HG03460 (cell line): ENCODE measurements around the gene SLC25A21.

Experiments used
- ATAC-seq: cut with Tn5 transposase; IDR thresholded peaks from one replicate; pipeline ENCODE4 v1.9.1; 2021; ENCODE audit not compliant: unreplicated experiment

SLC25A21 gene

DNA sequence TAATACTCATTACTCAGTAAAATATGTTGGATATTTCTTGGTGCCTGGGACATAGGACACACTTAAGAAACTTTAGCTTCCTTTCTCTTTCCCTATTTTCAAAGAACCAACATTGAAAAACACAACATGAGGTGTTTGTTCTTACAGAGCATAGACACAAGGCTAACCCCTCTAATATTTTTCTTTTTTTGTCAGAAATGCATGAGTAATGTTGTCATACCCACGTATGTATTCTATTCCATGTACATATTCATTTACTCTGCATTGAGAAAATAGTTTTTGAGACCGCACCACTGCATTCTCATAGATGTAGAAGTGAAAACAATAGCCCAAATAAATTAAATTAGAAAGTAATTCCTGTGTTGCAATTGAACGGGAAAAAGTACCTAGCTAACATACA lies 497.7 kb downstream of the SLC25A21 start:
- ATAC-seq, result no peak

- ATAC-seq, result no peak
Observed at GRCh38 chr14:36672095-36672494, 500.3 kb downstream of the SLC25A21 start.

DNA sequence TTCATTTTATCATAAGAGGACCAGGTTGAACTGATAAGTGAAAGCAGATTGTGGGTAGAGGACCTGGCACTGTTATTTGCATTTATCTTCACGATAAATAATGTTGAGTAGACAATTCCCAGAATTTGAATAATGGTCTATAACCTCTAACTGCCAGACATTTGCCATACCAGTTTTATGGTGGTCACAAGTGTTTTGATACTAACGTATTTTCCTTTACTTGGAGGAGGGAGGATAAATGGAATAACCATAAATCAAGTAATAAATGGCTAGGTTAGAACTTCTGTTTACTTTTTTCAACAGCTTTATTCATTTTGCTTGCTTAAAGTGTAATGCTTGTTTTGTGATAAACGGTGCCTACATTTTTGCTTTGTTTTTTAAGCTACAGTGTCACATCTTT lies 501.3 kb downstream of the SLC25A21 start:
- ATAC-seq, result no peak

DNA sequence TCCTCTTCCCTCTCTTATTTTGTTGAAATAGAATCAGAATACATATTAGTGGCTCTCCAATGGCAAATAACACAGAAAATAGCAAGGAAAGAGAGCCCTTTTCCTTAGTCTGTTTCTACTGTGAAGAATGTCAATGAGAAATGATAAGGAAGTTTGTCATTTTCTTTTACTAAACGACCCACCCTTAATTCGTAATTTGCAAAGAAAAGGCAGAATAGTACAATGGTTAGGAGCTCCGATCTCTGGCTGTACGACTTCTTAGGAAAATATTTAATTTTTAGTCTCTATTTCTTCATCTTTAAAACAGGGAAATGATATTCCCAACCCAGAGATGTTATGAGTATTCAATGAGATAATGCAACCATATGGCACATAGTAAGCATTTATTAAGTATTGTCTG lies 504.7 kb downstream of the SLC25A21 start:
- no peak for ATAC-seq

- no peak for ATAC-seq
Observed at GRCh38 chr14:36666416-36667206, 505.8 kb downstream of the SLC25A21 start.

DNA sequence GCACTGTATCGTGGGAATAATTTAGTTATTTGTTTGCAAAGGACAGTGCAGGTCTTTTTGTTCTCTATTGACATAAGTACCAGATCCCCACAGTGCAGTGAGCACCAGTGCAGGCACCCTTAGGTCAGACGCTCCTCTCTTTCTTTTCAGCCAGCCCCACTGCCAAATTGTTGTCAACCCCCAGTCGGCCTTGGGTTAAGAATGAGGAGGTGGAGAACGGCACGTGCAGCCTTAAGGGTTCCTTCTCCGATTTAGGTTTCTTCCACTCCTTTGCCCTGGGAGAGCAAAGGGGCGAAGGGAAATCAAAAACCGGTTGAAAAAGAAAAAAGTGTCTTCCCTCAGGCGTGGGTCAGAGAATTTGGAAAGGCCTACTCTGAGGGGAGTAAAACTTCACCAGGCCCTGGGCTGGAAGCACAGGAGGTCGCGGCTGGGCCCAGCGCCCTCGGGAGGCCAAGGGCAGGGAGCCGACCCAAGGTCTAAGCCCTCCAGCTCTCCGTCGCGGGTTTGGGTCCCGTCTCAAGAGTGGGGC lies 506.5 kb downstream of the SLC25A21 start:
- no peak for ATAC-seq

DNA sequence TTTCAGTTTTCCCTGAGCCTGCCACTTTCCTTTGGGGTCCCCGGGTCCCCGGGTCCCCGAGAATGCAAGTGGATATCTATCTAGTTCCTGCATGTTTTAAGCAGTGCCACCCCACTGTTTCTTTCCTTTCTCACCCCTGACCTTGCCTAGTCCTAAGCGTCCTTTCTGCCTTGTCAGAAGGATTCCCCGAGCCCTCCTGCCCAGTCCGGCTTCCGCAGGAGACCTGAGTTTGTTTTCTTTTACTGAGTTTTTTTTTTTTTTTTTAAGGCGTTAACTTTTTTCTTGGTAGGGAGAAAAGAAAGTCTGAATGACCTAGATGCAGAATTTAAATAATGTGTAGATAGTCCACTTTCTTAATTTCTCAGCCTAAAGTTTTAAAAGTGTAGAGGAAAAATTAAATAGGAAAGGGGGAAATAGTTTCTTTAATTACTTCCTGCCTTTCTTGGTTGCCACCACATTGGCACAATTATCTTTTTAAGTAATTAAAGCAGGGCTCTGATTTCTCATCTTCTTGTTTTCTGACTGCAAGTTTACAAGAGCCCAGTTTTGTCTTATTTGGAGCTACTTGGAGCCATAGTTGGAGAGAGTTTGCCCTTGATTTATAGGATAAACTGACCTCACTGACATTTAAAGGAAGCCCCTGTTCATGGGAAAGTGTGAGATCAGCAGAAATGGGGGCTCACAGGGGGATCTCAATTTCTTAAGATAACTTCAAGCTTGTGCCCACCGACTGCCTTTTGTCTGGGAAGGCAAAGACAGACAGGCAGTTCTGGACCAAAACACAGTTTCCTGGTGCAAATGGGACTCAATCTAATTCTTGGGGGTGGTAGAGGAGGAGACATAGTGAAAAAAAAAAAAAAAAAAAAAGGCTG lies 507.8 kb downstream of the SLC25A21 start:
- no peak for ATAC-seq

DNA sequence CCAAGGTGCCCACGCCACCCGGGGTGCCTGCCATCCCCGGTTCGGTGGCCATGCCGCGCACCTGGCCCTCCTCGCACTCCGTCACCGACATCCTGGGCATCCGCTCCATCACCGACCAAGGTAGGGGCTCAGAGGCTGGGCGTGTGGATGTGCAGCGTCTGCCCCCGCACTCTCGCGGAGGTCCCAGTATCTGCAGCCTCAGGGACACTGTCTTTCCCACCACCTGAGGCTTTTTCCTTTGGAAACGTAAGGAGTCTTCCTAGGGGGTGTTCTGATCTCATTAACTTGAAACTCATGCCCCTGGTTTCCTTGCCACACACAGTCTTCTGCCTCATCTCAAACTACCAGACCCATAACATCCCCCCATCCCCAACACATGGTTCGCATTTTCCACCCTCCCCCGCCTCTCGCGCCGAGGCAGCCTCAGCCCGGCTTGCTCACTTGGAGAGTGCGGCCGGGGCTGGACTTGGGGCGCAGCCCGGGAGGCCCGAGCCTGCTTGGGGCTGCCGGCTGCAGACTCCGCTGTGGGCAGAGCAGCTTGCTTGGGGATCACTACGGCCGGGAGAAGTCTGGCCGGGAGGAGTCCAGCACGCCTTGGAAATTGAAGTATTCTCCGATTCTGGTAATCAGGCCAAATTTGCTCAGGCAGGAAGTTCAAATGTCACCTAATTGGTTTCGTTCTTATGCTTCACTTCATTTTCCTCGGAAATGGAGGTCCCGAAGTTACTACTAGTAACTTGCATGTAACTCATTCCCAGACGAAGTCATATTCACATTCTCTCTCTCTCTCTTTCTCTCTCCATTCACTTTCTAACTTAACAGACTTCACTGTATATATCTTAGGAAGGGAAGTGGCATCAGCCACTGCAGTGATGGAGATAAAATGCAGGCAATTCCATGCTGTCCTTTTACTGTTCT lies 508.7 kb downstream of the SLC25A21 start:
- no peak for ATAC-seq

DNA sequence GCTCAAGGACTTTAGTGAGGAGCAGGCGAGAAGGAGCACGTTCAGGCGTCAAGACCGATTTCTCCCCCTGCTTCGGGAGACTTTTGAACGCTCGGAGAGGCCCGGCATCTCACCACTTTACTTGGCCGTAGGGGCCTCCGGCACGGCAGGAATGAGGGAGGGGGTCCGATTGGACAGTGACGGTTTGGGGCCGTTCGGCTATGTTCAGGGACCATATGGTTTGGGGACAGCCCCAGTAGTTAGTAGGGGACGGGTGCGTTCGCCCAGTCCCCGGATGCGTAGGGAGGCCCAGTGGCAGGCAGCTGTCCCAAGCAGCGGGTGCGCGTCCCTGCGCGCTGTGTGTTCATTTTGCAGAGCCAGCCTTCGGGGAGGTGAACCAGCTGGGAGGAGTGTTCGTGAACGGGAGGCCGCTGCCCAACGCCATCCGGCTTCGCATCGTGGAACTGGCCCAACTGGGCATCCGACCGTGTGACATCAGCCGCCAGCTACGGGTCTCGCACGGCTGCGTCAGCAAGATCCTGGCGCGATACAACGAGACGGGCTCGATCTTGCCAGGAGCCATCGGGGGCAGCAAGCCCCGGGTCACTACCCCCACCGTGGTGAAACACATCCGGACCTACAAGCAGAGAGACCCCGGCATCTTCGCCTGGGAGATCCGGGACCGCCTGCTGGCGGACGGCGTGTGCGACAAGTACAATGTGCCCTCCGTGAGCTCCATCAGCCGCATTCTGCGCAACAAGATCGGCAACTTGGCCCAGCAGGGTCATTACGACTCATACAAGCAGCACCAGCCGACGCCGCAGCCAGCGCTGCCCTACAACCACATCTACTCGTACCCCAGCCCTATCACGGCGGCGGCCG lies 509.6 kb downstream of the SLC25A21 start:
- no peak for ATAC-seq

GRCh38 chr14:36662258-36662542 lies 510.2 kb downstream of the SLC25A21 start:
- no peak for ATAC-seq

DNA sequence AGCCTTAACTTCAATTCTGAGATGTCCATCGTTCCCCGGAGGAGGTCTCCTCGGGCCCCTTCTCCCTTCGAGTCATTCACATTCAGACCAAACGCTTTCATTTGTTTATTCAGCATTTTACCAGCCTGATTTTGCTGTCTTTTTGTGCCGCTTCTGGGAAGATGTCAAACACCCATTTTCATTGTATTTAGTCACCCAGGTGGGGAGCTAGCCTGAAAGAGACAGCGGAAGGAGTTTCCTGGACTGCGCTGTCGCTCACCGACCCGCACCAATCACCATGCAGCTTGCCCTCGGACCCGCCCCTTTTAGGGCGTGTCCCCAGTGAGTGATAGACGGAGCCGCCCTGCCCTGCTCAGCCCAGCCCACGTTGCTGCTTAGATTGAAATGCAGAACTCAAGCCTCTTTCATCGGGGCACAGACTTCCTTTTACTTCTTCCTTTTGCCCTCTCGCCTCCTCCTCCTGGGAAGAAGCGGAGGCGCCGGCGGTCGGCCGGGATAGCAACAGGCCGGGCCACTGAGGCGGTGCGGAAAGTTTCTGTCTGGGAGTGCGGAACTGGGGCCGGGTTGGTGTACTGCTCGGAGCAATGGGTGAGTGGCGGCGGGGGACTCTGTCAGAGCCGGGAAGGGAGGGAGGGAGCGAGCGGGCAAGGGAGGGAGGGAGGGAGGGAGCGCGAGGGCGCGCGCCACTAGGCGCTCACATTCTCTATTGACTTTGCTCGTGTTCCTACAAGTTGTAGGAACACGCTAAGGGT lies 510.7 kb downstream of the SLC25A21 start, which contains the start of gene PAX9:
Gene PAX9, plus strand, starts transcription at position 355 of the 752 bp plus-strand sequence. Its CDS starts 230 bp downstream, at position 585.
- peak; percentile 67 for ATAC-seq

DNA sequence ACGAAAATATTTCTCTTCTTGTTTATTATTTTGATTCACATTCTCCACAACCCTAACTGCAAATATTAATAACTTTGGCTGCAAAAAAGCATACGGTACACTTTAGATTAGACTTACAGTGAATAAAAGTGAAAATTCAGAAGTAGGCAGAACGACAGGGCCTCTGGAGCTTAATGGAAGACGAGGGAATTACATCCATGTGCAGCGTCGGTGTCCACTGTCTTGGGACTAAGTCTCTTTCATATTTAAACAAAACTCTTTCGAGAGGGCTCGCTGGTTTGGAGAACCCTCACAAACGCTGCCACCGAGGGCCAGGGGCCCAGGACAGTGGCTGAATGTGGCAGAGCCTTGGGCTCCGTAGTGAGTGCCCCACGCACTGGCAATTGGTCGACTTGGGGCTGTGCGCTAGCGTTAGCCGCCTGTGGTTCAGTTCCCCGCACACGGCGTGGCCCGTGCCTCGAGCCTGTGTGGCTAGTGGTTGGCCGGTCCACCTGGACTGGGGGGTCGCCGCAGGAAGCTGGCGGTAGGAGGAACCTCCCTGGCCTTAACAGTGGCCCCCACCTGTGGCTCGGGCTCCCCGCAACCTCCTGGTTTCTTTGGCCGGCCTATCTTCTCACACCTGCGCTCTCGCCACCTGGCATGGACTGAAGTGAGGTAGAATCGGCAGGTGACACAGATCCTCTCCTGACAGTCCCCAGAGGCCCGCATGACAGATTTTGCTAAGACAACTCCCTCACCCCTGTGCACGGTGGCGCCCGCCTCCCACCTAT lies 511.5 kb downstream of the SLC25A21 start:
- peak; percentile 10 for ATAC-seq

- ATAC-seq, result no peak
Observed at GRCh38 chr14:36659822-36660735, 512.3 kb downstream of the SLC25A21 start.

GRCh38 chr14:36659010-36659821 lies 513.2 kb downstream of the SLC25A21 start:
- no peak for ATAC-seq

DNA sequence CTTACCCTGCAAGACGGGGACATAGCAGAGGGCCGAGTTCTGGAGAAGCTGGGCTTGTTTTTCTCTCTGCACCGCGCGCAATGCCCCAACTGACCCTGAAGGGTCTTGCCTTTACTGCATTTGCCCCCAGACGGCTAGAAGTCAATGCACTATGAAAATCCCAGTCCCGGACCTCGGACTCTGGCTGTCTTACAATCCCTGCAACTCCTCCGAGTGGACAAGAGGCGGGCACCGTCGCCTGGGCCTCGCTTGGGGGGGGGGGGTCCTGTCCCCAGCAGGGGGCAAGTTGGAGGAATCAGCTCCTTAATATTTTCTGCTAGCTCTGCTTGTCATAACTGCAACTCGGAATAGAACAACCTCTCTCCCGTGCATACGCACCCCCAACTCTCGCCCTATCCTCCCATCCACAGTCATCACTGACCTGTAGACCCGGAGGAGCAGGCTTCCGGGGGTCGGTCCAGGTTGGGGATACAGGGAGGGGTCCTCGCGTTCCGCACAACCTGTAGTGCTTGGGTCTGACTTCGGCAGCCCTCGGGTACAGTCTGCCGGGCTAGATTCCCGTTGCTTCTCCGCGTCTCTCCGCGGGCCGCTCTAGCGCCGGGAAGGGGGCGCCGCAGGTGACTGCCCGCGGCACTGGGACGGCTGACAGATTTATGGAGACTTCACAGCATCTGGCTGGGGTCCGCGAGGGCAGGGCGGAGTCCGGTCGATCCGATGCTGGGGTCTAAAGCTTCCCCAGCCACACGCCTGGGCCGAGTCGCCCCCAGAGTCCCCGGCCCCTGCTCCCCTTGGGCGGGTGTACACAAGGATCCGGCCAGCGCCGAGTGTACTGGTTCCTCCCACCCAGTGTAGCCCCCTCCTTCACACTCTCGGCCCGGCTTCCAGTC lies 514.0 kb downstream of the SLC25A21 start:
- ATAC-seq, result no peak
